GM21360 (cell line): ENCODE results near the gene WNT16.
"Not testable (repeated sequence)": the region's sequence is repeated elsewhere in the genome, so short reads cannot be mapped to it uniquely, and the experiment has no call there.

ENCODE experiments used
- ATAC-seq: cut with Tn5 transposase; IDR thresholded peaks from one replicate; pipeline ENCODE4 v1.9.1; 2021; ENCODE audit warnings: mild to moderate bottlenecking, moderate library complexity; ENCODE audit not compliant: unreplicated experiment

WNT16 gene

DNA sequence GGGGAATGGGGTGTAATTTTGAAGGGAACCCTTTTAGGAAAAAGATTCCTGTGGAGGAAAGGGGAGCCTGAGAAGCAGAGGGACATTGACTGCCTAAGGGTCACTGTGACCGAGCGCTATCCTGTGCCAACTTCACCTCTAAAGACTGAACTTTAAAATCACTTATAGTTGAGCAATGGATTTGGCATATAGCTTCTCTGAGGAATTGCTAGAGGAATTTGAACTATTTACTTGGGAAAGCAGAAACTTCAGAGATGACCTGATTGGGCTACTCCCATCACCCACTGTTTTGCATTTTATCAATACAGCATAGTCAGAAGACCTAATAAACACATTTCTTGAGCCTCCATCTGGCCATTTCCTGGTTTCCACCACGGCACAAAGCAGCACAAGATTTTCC, 23.7 kb upstream of the WNT16 start:
- ATAC-seq, result no peak

DNA sequence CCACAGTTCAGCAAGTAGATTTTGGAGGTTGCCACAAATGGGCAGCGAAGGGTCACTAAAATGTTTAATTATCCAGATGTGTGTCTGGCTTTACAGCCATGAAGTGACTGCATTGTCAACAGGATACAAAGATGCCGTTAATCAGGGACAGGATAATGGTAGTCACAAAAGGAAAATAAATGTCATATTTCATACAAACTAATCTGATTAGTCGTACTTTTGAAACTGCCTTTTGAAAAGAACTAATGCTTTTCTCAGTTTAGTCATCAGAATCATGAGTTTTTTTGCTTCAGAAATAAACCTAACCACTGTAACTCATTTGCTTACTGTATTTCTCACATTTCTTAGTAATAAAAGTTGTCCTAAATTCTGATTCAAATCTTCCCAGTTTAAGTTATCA, 22.2 kb upstream of the WNT16 start:
- no peak for ATAC-seq

DNA sequence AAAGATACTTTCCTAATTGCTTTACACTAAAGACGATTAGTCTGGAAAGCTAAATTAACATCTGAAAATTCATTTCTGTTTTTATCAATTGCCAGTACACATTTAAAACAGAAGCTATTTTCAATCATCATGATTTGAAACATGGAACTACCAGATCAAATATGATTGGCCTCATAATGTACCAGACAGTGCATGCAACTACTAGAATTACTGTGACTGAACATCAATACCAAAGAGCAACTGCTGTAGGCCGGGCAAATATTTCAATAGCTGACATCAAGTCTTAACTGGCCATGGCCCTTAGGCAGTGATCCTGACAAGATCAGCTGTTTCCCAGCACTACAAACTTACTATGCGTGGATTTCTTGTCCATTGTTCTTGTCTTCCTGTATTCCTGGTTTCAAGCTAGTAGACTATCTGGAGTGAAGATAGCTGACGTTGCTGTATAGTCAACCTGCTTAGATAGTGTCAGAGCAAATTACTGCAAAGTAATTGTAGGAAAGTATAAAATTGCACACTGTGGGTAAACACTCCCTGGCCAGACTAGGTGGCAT, 21.7 kb upstream of the WNT16 start:
- ATAC-seq, result no peak

DNA sequence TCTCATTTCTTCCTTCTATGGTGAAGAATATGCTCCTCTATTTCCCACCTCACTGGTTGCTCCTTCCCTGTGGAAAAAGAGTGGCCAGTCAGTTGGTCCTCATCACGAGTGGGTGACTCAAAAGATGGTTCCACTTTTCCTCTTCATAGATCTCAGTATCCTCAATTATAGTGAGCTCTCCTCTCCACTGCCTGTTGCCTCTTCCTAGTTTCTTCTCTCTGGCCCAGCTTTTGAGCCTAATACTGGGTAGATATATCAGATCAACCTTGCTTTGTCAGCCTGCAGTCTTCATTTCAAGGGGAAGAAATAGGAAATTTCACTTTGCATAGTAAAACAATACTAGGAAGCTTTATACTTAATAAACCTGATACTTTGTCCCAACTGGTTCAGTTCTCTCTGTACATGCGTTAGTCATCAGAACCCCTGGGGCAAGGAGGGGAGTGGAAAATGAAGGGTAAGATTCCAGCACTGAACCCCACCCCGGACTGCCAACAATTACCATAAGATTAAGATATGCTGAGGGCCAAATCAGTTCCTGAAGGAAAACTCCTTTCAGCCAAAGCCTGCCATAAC, 15.5 kb upstream of the WNT16 start:
- ATAC-seq, result no peak

DNA sequence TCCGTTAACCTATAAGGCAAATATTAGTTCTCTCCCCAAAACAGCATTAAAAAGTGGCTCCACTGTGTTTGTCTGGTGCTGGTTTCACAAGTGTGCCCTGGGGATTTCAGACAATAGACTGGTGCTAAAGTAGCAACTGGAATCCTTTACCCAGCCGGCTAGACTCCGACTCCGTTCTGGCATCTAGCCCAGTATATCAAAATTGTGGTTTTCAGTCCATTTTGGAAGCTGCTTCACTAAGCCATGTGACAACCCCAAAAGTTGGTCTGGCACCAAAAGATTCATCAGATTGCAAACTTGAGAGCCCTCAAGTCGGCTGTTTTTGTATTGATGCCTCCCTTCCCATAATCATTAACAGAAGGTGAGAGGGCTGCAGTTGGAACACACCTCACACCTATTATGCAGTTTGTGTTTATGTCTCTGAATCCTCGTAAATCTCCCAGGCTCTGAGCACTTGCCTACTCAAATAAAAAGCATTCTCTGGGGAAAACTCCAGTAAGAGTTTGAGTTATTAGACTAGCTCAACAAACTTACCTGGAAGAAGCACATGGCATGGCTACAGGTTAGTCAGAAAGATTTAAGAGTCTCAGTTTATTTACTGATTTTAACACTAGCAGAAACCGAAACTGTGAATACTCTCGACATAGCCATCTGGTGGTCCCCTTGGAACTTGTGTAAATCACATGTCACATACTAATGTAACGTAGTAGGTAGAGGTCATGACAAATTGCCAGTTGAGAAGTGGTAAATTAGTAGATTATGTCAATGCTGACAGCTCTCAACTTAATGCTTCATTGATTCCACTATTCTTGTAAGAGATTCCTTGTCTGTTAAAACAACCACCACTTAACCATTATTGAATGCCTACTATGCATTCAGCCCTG, 14.8 kb upstream of the WNT16 start:
- peak; percentile 92 for ATAC-seq

DNA sequence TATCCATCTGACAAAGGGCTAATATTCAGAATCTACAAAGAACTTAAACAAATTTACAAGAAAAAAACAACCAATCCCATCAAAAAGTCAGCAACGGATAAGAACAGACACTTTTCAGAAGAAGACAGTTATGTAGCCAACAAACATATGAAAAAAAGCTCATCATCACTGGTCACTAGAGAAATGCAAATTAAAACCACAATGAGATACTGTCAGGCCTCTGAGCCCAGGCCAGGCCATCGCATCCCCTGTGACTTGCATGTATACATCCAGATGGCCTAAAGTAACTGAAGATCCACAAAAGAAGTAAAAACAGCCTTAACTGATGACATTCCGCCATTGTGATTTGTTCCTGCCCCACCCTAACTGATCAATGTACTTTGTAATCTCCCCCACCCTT, 13.6 kb upstream of the WNT16 start:
- ATAC-seq, result not testable (repeated sequence)

DNA sequence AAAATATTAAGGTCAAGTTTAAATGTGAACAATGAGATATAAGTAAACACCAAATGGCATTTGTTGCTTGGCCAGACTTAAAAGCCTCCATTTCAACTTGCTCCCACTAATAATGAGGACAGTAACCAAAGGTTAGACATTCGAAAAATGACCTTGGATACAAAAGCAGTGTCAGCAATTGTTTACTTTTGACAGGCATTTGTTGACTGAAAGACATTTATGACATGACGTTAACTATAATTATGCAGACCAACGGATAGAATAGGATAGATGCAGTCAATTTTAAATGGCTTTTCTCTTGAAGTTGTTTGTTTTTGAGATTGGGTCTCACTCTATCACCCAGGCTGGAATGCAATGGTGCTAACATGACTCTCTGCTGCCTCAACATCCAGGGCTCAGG, 6.3 kb upstream of the WNT16 start:
- no peak for ATAC-seq

DNA sequence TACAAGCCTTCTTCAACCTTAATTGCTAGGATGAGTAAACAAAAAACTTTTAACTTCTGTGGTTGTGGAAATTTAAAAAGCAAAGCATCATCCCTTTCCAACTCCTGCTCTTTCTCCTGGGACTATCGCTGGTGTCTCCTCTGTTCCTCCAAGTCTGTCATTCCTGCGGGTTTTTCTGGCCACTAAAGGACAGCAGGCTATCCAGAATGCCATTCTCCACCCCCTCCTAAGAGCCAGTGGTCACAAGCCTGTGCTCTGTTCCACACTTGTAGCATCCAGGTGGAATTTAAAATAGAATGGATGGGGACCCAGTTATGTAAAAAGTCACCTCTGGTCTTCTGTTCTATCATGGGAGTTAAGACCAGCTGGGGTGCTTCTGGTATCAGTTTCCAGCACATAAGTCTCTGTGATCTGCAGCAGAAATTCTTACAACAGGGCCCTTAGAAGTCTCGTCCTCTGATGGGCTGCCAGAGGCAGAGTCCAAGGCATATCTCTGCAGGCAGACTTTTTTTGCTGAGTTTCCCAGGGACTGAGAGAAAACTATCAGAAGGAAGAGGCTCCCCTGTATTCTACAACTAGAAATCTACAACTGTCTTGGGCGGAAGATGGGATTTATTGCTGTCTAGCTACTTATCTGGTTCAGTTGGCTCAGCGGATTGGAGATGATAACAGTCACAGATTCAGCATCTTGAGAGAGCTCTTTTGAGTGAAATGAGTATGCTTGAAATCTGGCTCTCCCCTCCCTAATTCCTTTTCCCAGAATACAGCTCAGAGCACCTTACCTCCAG, 5.1 kb upstream of the WNT16 start:
- no peak for ATAC-seq

DNA sequence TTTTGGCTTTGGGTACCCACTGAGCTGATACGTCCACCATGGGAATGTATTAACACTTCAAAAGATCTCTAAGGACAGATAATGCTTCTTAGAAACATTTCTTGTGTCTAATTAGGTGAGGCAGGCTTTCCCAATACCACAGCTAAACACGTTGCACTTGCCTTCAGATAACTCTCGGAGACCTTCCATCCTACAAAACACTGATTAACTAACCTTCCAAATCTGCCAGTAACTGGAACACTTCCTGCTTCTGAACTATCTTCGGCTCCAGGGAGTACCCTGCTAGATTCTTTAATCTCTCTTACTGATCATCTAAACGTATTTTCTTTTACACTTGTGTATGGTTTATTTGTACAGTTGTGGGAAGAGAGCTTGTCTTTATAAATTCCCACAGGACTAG, 1.1 kb upstream of the WNT16 start:
- no peak for ATAC-seq

DNA sequence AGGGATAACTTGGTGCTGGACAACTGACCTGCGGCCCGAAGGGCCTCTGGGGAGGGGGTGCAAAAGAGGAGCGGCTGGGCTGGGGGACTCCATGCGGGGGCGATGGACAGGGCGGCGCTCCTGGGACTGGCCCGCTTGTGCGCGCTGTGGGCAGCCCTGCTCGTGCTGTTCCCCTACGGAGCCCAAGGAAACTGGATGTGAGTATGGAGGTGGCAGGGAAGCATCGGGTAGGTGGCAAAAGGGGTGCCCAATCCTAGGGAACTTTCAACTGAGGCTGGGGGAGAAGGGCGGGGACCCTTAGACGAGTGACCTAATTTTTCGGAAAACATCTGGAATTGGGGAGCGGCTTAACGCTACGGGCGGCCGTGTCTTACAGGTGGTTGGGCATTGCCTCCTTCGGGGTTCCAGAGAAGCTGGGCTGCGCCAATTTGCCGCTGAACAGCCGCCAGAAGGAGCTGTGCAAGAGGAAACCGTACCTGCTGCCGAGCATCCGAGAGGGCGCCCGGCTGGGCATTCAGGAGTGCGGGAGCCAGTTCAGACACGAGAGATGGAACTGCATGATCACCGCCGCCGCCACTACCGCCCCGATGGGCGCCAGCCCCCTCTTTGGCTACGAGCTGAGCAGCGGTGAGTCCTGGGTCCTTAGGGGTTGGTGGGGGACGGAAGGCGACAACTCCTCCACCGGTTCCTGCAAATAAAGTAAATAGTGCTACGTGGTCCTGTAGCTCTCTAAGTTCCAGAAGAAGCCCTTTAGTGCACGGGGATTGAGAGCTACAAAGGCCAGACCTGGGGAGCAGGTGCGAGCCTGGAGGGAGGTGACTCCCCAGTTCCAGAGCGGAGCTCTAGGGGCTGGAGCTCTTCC, 622 bp downstream of the WNT16 start:
- peak; percentile 53 for ATAC-seq

DNA sequence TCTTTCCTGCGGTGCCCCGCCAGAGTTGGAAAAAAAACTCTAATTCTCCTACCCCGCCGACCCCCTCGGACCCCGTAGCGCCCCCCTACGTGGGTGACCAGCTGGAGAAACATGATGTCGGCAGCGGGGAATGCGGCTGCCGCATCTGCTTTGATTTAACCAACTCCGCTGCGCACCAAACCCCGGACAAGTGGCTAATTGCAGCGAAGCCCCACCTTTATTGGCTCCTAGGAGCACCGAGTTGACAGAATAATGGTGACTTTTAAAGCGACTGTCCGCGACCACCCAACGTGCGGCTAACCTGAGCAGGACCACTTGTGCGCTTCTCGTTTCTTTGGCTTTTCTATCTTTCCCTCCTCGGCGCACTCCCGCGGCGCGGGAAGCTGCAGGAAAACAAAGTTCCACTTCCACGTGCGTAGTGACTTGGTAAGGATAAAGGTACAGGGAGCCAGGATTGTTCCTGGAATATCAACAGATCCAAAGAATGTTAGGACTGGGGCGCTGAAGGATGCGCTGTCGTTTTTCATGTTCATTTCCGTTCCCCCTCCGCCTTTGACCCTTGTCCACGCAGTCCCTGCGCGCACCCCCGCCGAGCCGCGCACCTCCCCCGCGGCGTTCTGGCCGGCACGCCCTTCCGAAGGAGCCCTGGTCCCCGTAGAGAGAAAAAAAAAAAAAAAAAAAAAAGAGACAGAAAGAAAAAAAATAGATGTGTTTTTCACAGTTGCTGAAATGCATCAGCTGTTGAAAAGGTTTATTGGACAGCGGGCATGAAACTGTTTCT, 1.4 kb downstream of the WNT16 start:
- ATAC-seq, result peak; percentile 29

DNA sequence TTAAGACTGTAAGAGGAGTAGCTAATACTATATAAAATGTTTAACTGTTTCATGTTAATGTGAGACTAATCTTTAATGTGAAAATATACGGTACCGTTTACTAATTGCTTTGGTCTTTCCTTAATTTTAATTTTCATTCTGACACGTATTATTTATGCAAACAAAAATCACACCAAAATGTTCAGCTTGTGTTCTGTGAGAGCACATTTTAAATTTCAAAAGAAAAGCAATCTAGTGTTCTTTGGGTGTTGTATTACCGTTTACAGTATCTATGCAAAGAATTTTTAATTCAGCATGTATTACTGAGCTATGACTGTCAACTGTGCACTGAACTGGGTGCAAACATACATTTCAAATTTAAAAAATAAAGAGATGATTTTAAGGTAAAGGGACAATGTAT, 2.2 kb downstream of the WNT16 start:
- no peak for ATAC-seq

DNA sequence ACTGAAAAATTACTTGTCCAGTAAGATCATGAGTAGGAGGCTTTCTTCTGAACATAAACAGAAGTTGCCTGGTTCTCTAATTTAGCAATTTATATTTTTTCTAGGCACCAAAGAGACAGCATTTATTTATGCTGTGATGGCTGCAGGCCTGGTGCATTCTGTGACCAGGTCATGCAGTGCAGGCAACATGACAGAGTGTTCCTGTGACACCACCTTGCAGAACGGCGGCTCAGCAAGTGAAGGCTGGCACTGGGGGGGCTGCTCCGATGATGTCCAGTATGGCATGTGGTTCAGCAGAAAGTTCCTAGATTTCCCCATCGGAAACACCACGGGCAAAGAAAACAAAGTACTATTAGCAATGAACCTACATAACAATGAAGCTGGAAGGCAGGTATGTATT, 2.8 kb downstream of the WNT16 start:
- ATAC-seq, result no peak

DNA sequence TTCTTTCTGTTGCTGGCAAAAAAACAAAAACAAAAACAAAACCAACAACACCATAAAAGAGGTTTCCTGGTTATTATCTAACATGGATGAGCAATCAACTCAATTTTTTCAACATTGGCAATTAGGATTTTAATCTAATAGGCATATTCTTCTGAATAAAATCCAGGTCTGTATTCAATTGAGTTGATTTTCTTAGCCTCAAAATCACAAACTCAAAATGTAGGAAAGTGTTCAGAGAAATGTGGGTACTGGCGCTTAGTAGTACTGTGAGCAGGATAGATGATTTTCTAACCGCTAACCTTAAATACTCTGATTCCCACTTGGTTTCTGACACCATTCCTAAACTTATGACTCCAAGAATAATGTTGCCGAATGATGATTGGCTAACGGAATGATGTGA, 5.6 kb downstream of the WNT16 start:
- no peak for ATAC-seq

DNA sequence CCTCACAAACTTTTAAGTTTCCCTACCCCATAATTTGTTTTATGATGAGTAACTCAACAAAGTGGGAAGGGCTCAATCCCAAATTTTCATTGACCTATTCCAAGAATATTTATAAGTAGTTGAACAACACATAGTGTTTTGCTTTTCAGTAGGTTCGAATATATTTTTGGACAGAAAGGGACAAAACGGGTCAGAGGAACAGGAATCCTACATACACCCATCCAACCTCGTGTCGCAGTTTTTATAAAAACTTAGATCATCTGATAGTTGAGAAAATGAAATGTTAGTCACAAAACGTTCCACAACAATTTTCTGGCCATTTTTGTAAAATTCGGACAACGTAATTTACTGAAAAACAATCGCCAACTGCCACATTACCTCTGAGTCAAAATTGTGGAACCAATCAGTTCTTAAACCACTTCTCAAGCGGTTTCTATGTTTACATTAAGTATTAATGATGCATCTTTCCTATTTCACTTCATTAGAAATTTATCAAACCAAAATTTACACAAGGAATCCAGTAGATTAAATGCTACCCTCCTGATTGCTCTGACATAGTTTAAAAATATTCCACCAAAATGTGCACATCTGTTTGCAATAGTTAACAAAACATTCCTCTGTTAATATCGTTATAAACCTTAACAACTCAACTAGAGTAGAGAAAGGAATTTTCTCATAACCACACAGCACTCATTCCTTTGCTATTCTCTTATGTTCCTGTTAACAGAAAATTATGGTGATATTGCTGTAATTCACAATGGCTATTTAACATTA, 6.3 kb downstream of the WNT16 start:
- no peak for ATAC-seq

DNA sequence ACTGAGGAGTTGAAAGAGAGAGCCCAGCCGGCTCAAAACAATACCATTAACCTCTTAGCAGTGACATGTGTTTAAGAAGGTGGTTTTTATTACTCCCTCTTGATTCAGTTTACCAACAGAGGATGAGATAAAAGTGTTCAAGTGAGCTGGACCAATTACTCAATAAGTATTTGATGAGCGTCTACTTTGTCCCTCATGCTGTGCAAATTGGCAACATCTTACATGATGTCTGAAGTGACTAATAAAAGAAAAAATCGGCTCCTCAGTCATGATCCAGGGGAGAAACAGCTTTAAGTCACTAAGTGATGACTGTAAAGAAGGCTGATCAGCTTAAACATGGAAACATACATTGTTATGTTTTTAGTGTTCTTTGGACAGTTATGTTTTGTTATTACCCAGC, 7.8 kb downstream of the WNT16 start:
- ATAC-seq, result no peak

DNA sequence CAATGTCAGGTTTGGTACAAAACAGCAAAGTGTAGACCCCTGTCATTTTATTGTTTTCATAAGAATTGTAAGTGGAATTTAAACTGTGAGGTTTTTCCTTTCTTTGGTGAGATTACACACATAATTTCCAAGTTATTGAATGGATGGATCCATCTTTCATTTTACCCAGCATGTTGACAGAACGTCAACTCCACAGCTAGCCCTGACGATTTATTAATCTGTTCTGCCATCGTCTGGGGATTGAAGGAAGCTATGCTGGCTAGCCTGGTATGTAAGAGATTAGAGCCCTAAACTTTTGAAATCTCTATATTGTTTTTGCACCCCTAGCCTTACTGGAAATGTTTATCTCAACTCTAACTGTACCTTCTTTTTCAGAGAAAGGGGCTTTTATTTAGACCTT, 8.6 kb downstream of the WNT16 start:
- no peak for ATAC-seq

DNA sequence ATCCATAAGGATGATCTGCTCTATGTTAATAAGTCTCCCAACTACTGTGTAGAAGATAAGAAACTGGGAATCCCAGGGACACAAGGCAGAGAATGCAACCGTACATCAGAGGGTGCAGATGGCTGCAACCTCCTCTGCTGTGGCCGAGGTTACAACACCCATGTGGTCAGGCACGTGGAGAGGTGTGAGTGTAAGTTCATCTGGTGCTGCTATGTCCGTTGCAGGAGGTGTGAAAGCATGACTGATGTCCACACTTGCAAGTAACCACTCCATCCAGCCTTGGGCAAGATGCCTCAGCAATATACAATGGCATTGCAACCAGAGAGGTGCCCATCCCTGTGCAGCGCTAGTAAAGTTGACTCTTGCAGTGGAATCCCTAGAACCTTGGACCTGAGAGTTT, 10.3 kb downstream of the WNT16 start:
- ATAC-seq, result no peak

DNA sequence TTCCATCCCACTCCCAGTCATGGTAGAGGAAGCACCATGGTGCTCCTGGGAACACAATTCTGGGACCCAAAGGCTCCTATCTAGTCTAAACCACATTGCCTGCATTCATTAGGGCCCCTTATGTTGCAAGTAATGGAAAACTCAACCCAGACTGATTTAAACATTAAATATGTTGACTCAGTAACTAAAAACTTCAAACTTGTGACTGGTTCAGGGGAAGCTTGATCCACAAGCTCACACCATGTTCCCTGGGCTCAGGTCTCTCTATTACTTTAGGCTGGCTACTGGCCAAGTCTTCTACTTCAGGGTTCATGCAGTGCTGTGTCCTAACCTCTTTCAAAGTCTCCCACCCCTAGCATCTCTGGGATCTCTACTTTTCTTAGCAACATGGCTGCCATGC, 13.1 kb downstream of the WNT16 start:
- ATAC-seq, result no peak
